ENCODE measurements around the gene ATP5MG.

DNA sequence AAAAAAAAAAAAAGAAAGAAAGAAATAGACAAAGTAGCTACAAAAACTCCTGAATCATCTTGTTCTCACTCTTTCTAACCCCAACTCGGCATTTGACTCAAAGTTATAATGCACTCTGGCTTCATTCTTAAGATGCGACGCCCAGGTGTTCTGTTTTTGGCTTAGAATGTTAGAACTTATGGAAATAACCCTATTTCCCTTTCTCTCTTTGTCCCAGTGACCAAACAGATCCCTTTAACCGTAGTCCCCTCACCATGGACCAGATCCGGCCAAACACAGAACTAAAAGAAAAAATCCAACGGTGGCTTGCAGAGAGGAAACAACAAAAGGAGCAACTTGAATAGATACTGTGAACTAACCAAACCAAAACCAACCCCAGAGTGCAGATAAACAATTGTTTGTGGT is 5.3 kb upstream of the ATP5MG start:
- TF ChIP-seq POLR2AphosphoS5 (IDR thresholded peaks at IDR 0.05; ENCODE audit: borderline replicate concordance, low read depth, low read length) = no peak
- TF ChIP-seq FOXP2 (optimal IDR thresholded peaks at IDR 0.05; ENCODE audit: control extremely low read depth, extremely low read length, insufficient read depth) = no peak
- no peak for TF ChIP-seq EZH2 (IDR thresholded peaks at IDR 0.05)
